ENCODE results near the gene C19orf25. TPM values are rescaled to one million over a fixed set of nuclear protein-coding genes. Genes with fewer than 3 reads are reported as not detected.

Gene C19orf25
- total and polyA plus RNA-seq, 9 of the 15 experiments (the other 6 are each of a cell fraction or from before 2014, with no cell fraction given) = 0.79 to 96.0 (median 36.1) TPM

- peak within 1 kb of the TSS; percentile 67 for H3K4me3 ChIP-seq
- intact Hi-C loops (cut with micrococcal nuclease) (no loop called here), in situ Hi-C loops (cut with MboI) (no loop called here)
- H3K9ac ChIP-seq (ENCODE audit: insufficient read depth in 1 of 2, low read depth in 2 of 2, low read length in 2 of 2) = peak within 1 kb of the TSS; percentile 83 to 98
- no peaks in the 10 kb centered on the region for H3K27me3 ChIP-seq (ENCODE audit: control insufficient read depth in 2 of 2, insufficient read depth in 2 of 2, low read length in 2 of 2)
- H2AFZ ChIP-seq (ENCODE audit: low read depth, low read length) = peak within 1 kb of the TSS; percentile 100
- peak; percentile 92 for ATAC-seq
- H3K4me1 ChIP-seq (replicated peaks in 1 of 2; ENCODE audit: control insufficient read depth in 2 of 2, insufficient read depth in 2 of 2, low read length in 2 of 2) = peaks cover 26 to 82% of the 10 kb centered on the region in 2 experiments
- peaks cover 27% of the 10 kb centered on the region for H3K79me2 ChIP-seq (ENCODE audit: control insufficient read depth, insufficient read depth, low read length)
- BruUV-seq (replicated peaks) = no TSS peak
- under 1% methylated on average over 59 of the region's 74 CpGs for WGBS (ENCODE audit: insufficient coverage, low coverage, missing lambda C conversion rate)
- H4K20me1 ChIP-seq (replicated peaks; ENCODE audit: control insufficient read depth, insufficient read depth, low read length) = peaks cover 6% of the 10 kb centered on the region; the same call in 1 of the 2 replicates
- CTCF ChIA-PET (ENCODE audit: low intra/inter-chr PET ratio) = interaction anchor here (0.6 kb wide), 1 partner anchor 138 kb away, joined by 5 read pairs; no protein-coding TSS in a partner anchor
- no peaks in the 10 kb centered on the region for H3K36me3 ChIP-seq (ENCODE audit: control insufficient read depth, insufficient read depth, low read length)
- FAIRE-seq = peak; percentile 100
- POLR2A ChIA-PET = interaction anchor here (0.7 to 1.6 kb wide), 5 partner anchors 9 to 47 kb away, joined by 3 to 7 read pairs (median 4); no protein-coding TSS in a partner anchor
- peak within 1 kb of the TSS; percentile 96 for H3K4me2 ChIP-seq (ENCODE audit: insufficient read depth, low read length)
- H3K9me3 ChIP-seq (replicated peaks; ENCODE audit: control insufficient read depth, insufficient read depth, low read depth, low read length) = no peaks in the 10 kb centered on the region
- H3K27ac ChIP-seq (ENCODE audit: extremely low read depth, low read depth, low read length) = peak within 1 kb of the TSS; percentile 94
- peak; percentile 91 to 97 (median 94) for DNase-seq (ENCODE audit: extremely low read depth in 1 of 4, low spot score in 3 of 4)
- no peaks in the 10 kb centered on the region for H3K9me1 ChIP-seq (ENCODE audit: control insufficient read depth, insufficient read depth, low read length)
- TF ChIP-seq RB1 (IDR thresholded peaks at IDR 0.05; ENCODE audit: low read depth) (peak; percentile 78), HDAC8 (tag; IDR thresholded peaks at IDR 0.05) (no peak), ATF1 (CRISPR knock-in tag; IDR thresholded peaks at IDR 0.05) (no peak), ATF1 (tag; IDR thresholded peaks at IDR 0.05) (peak; percentile 54), ZNF551 (CRISPR knock-in tag; IDR thresholded peaks at IDR 0.05) (no peak), MYBL2 (IDR thresholded peaks at IDR 0.05; ENCODE audit: low read depth) (no peak), MYBL2 (CRISPR knock-in tag; IDR thresholded peaks at IDR 0.05; ENCODE audit: borderline replicate concordance) (no peak), CEBPB (tag; IDR thresholded peaks at IDR 0.05) (peak; percentile 88), GATAD2A (IDR thresholded peaks at IDR 0.05) (no peak), ATF7 (IDR thresholded peaks at IDR 0.05) (peak; percentile 98), ELK1 (CRISPR knock-in tag; IDR thresholded peaks at IDR 0.05) (no peak), BRF1 (IDR thresholded peaks at IDR 0.05; ENCODE audit: borderline replicate concordance, extremely low read depth, insufficient read length) (no peak), ZBTB33 (CRISPR knock-in tag; IDR thresholded peaks at IDR 0.05) (no peak), TFAP4 (CRISPR knock-in tag; IDR thresholded peaks at IDR 0.05; ENCODE audit: borderline replicate concordance) (peak; percentile 64), ZNF282 (CRISPR knock-in tag; IDR thresholded peaks at IDR 0.05) (no peak), MYC (IDR thresholded peaks at IDR 0.05; ENCODE audit: low read depth, low read length) (peak; percentile 52; the same call in 1 of the 2 replicates), MYC (CRISPR knock-in tag; IDR thresholded peaks at IDR 0.05; ENCODE audit: borderline replicate concordance, low read depth) (no peak), NONO (IDR thresholded peaks at IDR 0.05; ENCODE audit: low read depth in 2 of 2, low read length in 1 of 2) (peak in 1 of 2 experiments; percentile 98; a peak in 2 of 4 replicates), HNRNPK (IDR thresholded peaks at IDR 0.05; ENCODE audit: low read depth, low read length, poor library complexity, severe bottlenecking) (no peak)
Measured at GRCh38 chr19:1490311-1491113, 11.5 kb upstream of the C19orf25 start, which contains the start of gene PCSK4. TSS of gene PCSK4 (minus strand) at chr19:1490350. CDS start at chr19:1490346, 4 bp downstream.

All from K562 (cell line).